ENCODE data around the gene SPAG9. TPM values are rescaled to one million over a fixed set of nuclear protein-coding genes. Genes with fewer than 3 reads are reported as not detected.
"Not testable (repeated sequence)": the region's sequence is repeated elsewhere in the genome, so short reads cannot be mapped to it uniquely, and the experiment has no call there.

SPAG9 gene
- total RNA-seq, 1 donor from 2014 or later: 108 TPM

- Histone ChIP-seq H3K27ac (peak overlapping the region; percentile 98), H3K9me3 (no peaks in the 10 kb centered on the region), H3K4me3 (peak overlapping the region; percentile 97), H3K27me3 (ENCODE audit: low read depth) (no peaks in the 10 kb centered on the region), H3K36me3 (no peaks in the 10 kb centered on the region), H3K4me1 (peaks cover 43% of the 10 kb centered on the region)
- TF ChIP-seq, protein P1, sequence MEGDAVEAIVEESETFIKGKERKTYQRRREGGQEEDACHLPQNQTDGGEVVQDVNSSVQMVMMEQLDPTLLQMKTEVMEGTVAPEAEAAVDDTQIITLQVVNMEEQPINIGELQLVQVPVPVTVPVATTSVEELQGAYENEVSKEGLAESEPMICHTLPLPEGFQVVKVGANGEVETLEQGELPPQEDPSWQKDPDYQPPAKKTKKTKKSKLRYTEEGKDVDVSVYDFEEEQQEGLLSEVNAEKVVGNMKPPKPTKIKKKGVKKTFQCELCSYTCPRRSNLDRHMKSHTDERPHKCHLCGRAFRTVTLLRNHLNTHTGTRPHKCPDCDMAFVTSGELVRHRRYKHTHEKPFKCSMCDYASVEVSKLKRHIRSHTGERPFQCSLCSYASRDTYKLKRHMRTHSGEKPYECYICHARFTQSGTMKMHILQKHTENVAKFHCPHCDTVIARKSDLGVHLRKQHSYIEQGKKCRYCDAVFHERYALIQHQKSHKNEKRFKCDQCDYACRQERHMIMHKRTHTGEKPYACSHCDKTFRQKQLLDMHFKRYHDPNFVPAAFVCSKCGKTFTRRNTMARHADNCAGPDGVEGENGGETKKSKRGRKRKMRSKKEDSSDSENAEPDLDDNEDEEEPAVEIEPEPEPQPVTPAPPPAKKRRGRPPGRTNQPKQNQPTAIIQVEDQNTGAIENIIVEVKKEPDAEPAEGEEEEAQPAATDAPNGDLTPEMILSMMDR (IDR thresholded peaks at IDR 0.05): no peak
- peak; percentile 14 to 23 for ATAC-seq
- DNase-seq: no peak
- intact Hi-C loops (cut with DNase I): no loop called here
Observed at GRCh38 chr17:51120357-51120738, 320 bp downstream of the SPAG9 start.

DNA sequence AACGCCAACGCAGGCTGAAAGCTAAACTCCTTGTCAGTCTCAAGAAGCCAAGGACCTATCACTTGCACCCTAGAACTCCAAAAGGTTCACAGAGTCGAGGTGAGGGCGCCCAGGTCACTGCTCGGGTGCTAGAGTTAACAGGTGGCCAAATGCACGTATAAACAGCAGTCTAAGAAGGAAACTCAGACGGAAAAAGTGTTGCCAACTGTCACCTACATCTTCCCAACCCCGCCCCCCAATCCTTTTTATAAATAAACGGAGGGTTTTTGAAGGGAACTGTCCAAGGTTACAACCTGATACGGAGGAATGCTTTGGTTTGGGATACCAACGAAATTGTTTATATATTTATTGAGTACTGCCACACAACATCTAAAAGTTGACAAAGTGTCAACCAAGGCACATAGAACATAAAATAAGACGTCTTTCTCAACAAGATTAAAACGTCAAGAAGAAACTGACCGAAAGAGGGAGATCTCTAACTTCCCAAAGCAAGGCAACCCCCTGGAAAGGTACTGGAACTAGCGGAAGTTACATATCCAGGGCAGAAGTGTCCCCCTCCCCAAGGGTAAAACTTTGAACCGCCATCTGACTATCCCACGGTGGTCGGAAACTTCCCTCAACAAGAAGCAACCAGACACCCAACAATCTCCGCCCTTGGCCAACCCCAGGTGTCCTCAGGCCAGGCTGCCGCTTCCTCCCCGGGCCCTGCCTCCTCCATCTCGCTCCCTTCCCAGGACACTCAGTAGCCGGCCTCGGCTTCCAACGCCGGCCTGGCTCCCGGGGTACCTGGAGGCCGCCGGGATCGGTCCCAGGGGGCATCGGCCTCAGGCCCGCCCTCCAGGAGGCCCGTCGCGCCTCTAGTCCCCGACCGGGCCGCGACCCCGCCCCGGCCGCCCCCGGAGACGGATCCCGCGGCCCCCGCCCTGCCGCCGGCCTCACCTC is 982 bp downstream of the SPAG9 start:
- ATAC-seq: peak; percentile 25 to 28
- peak; percentile 68 for DNase-seq
- Histone ChIP-seq H3K9me3 (no peaks in the 10 kb centered on the region), H3K36me3 (no peaks in the 10 kb centered on the region), H3K4me1 (peaks cover 43% of the 10 kb centered on the region), H3K27me3 (ENCODE audit: low read depth) (no peaks in the 10 kb centered on the region), H3K4me3 (peak overlapping the region; percentile 97), H3K27ac (peak overlapping the region; percentile 98)
- intact Hi-C loops (cut with DNase I): no loop called here
- TF ChIP-seq, protein P1 (IDR thresholded peaks at IDR 0.05): no peak

DNA sequence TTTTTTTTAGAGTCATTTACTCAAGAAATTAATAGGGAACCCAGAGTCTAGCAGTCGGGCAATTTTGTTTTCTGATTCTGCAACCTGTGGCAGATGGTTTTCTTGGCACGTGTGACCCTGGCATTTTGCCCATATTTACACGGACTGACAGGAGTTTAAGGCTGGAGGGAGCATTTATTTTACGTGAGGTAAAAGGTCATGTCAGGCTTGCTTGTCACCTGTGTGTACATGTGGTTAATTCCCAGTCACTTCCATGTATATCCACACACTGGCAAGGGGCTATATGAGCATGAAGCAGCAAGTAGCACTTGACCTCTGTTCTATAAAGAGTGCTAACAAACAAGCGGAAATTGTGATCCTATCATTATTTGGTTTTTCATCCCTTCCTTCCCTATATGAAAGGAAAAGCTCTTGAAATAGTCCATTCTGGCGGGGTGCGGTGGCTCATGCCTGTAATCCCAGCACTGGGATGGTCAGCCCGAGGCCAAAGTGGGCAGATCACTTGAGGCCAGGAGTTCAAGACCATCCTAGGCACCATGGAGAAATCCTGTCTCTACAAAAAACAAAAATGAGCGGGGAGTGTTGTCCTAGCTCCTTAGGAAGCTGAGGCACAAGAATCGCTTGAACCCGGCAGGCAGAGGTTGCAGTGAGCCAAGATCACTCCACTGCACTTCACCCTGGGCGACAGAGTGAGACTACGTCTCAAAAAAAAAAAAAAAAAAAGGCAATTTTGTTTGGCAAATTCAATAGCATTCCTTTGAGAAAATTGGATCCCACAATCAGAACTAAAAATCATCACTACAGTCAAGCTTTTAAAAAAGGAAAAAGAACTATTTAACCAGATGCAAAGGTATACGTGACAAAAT is 2.1 kb downstream of the SPAG9 start:
- H3K9me3 ChIP-seq: no peaks in the 10 kb centered on the region
- TF ChIP-seq, protein P1 (IDR thresholded peaks at IDR 0.05): no peak
- intact Hi-C loops (cut with DNase I): no loop called here
- H3K4me1 ChIP-seq: peaks cover 43% of the 10 kb centered on the region
- H3K36me3 ChIP-seq: no peaks in the 10 kb centered on the region
- H3K27ac ChIP-seq: peak overlapping the region; percentile 98
- H3K27me3 ChIP-seq (ENCODE audit: low read depth): no peaks in the 10 kb centered on the region
- ATAC-seq: no peak
- DNase-seq: no peak
- H3K4me3 ChIP-seq: peak overlapping the region; percentile 97

DNA sequence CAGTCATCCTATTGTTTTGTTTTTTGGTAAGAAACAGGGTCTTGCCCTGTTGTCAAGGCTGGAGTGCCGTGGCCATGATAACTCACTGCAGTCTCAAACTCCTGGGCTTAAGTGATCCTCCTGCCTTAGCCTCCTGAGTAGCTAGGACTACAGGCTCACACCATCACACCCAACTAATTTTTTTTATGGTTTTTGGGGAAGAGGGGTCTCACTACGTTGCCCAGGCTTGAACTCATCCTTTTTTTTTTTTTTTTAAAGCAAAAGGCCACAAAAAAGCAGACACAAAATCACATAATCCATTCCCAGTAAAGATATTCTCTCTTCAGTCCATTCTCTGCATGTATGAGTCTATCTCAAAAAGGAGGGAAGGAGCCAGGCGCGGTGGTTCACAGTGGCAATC is 5.5 kb downstream of the SPAG9 start:
- TF ChIP-seq, protein P1 (IDR thresholded peaks at IDR 0.05): no peak
- peaks cover 52% of the 10 kb centered on the region for H3K4me1 ChIP-seq
- intact Hi-C loops (cut with DNase I): no loop called here
- H3K27ac ChIP-seq: no peak overlapping the region
- no peaks in the 10 kb centered on the region for H3K36me3 ChIP-seq
- no peak for DNase-seq
- no peaks in the 10 kb centered on the region for H3K9me3 ChIP-seq
- H3K4me3 ChIP-seq: no peak overlapping the region
- H3K27me3 ChIP-seq (ENCODE audit: low read depth): no peaks in the 10 kb centered on the region
- no peak for ATAC-seq

GRCh38 chr17:51112303-51113222 is 8.1 kb downstream of the SPAG9 start:
- intact Hi-C loops (cut with DNase I): not testable (repeated sequence)

More at GRCh38 chr17:51112303-51113222, 8.1 kb downstream of the SPAG9 start:
- ATAC-seq (peak; percentile 93 to 96), DNase-seq (peak; percentile 83)
- H3K9me3 ChIP-seq; H3K36me3 ChIP-seq; H3K4me3 ChIP-seq; H3K27me3 ChIP-seq (ENCODE audit: low read depth): not testable (repeated sequence)
- H3K4me1 ChIP-seq: peaks cover 45% of the 10 kb centered on the region
- peak overlapping the region; percentile 36 for H3K27ac ChIP-seq
